GM18505 (cell line): Measurements from ENCODE around the gene RAPGEF1.
"Not testable (repeated sequence)": the region's sequence is repeated elsewhere in the genome, so short reads cannot be mapped to it uniquely, and the experiment has no call there.

Source experiments
- ATAC-seq: cut with Tn5 transposase; IDR thresholded peaks from one replicate; pipeline ENCODE4 v1.9.1; 2021; ENCODE audit not compliant: unreplicated experiment
- POLR2A ChIP-seq: IDR thresholded peaks from 4 replicates; pipeline ENCODE4 v1.6.1; 2011; ENCODE audit warnings: borderline replicate concordance; ENCODE audit not compliant: insufficient read depth, insufficient read length; ENCODE audit errors: extremely low read depth

Gene RAPGEF1

DNA sequence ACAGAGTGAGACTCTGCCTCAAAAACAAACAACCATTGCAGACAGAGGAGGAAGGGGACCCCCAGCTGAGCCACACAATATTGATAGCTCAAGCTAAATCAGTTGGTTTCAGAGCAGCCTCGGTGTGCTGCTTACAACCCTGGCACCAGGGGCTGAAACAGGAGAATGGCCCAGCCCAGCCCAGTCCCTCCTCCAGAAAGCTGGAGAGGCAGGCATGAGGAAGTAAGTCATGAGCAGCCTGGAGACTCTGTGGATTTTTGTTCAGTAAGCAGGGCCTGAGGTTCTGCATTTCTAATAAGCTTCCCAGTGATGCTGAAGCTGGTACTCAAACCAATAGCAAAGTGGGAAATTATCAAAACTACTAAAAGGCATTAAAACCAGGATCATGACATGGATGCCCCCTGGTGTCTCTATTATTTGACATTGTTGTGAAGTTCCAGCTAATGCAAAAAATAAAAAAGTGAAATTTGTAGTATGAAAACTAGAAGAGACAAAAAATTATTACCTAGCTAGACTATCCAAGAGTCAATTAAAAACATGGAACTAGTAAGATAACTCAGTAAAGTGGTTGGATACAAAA lies 180.4 kb downstream of the RAPGEF1 start:
- no peak for ATAC-seq
- TF ChIP-seq POLR2A = no peak

DNA sequence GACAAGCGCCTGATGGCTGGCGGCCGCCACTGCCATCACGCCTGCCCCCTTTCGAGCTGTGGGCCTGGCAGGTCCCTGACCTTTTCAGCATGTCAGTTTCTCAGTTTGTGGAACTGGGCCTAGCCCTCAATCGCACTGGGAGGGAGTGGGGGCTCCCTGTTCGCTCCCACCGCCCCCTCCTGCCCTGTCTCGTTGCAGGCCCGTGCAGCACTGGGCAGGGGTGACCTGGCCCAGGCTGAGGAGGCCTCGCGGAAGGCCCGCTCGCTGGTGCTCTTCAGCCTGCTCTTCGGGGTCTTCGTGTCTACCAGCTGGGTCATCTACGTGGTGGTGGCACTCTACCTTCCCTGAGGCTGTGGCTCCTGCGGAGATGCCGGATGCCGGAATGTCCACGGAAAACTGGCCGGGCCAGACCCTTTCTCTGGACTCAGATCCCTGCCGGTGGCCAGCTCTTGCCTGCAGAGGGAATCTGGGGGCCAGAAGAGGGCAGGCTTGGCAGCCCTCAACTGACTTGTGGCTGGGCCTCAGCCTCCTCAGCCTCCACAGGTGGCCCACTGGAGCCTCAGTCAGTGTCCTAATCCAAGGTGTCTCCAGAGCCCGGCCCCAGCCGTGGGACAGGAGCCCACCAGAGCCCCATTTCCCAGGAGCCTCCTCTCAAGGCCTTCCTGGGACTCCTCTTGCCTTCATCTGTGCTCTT lies 181.9 kb downstream of the RAPGEF1 start:
- ATAC-seq = no peak
- TF ChIP-seq POLR2A = no peak

DNA sequence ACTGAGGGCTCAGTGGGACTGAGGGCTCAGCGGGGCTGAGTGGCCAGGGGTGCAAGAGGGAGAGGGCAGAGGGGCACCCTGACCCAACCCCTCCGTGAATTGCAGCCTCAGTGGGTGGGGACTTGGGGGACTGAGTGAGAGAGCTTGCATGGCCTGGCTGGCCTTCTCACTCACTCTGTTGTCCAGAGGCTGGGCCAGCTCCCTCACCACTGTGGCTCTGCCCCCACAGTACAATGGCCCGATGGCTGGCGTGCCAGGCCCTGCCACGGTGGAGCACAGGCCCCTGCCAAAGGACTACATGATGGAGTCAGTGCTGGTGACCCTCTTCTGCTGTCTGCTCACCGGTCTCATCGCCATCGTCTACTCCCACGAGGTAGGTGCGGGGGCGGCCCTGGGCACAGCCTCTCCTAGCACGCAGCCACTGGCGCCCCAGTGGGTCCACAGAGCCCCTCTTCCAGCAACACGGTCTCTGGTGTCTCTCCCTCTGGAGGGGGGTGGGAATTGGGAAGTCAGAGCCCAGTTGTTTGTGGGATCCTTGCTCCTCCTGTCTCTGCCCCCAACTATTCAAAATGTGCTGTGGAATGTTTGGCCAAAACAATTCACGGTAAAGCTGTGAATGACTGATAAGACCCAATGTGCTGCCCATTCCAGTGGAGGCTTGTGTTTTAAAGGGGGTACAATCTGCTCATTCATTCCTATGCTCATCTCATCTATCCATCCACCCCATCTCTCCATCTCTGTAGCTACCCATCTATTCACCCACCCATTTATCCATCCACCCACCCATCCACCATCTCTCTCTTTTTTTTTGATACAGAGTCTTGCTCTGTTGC lies 183.8 kb downstream of the RAPGEF1 start:
- no peak for TF ChIP-seq POLR2A
- ATAC-seq = no peak

DNA sequence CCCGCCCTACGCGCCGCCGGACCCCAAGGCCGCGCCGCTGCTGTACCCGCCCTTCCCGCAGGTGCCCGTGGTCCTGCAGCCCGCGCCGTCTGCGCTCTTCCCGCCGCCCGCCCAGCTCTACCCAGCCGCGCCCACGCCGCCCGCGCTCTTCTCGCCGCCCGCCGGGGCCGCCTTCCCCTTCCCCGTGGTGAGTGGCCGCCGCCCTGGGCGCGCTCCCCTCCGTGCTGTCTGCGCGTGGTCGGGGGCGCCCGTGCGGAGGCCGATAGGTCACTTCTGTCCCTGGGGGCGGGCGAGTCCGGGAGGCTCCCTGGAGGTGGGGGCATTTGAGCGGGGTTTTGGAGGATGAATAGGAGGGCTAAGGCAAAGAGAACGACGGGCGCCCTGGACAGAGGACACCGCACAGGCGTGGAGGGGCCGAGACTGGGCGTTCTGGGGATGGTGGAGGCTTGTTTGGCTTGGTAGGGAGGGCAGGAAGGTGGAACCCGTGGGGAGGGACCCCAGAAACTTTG lies 185.0 kb downstream of the RAPGEF1 start:
- no peak for ATAC-seq
- no peak for TF ChIP-seq POLR2A

DNA sequence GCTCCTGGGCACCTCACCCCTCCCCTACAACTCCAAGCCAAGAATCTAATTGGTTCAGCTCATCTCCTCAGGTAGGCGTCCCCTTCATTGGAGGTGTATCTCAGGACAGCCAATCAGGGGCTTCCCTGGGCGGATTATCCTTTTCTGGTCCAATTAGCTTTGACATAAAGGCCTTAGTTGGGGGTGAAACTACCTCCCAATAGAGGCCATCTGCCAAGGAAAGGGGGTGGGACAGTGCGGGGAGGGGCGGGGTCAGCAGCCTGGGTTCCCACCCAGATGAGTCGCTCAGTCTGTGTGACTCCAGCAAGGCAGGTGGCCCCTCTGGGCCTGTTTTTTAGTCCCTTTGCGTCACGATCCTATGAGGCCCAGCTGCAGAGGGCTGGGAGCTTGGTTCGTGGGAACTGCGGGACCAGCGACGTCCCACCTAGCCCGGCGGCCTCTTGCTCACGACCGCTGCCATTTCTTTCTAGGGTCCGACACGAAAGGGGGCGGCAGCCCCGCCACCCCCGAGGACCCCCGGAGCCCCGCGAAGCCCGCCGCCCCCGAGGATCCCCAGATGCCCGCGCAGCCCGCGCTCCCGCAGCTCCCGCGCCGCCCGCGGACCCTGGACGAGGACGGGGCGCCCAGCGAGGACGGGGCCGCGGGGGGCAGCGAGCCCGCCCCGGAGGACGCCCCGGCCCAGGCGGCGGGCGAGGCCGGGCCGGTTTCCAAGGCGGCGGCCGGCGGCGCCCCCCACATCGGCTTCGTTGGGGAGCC lies 185.6 kb downstream of the RAPGEF1 start:
- no peak for ATAC-seq
- TF ChIP-seq POLR2A = no peak

DNA sequence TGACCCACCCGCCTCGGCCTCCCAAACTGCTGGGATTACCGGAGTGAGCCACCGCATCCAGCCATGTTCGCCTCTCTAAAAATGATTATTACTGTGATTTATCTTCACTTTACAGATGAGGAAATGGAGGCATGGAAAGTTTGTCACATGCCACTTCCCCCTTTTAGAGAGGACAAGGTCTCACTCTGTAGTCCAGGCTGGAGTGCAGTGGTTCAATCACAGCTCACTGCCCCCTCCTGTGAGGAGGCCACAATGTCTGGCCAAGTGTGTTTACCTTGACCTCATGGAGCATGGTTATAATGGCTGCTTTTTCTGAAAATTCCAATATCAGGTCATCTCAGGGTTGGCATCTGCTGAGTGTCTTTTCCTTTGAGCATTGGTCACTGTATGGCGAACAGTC lies 187.8 kb downstream of the RAPGEF1 start:
- no peak for TF ChIP-seq POLR2A
- ATAC-seq = no peak

DNA sequence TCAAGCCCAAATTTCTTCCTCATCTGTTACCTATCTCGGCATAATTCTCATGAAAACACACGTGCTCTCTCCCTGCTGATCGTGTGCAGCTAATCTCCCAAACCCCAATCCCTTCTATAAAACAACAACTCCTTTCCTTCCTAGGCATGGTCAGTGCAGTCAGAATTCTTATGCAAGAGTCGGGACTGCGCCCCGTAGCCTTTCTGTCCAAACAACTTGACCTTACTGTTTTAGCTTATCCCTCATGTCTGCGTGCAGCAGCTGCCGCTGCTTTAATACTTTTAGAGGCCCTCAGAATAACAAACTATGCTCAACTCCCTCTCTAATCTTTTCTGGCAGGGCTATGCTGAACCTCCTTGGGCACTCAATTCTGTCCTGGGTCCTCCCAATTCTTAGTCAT lies 189.4 kb downstream of the RAPGEF1 start:
- not testable (repeated sequence) for ATAC-seq

DNA sequence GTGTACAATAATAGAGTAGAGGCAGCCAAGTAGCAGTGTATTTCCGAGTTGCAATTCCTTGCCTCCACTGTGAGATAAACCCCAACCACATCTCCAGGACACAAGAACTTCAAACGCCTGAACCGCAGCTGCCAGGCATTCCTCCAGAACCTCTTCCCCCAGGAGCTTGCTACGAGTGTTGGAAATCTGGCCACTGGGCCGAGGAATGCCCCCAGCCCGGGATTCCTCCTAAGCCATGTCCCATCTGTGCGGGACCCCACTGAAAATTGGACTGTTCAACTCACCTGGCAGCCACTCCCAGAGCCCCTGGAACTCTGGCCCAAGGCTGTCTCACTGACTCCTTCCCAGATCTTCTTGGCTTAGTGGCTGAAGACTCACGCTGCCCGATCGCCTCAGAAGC lies 190.7 kb downstream of the RAPGEF1 start:
- ATAC-seq = not testable (repeated sequence)

DNA sequence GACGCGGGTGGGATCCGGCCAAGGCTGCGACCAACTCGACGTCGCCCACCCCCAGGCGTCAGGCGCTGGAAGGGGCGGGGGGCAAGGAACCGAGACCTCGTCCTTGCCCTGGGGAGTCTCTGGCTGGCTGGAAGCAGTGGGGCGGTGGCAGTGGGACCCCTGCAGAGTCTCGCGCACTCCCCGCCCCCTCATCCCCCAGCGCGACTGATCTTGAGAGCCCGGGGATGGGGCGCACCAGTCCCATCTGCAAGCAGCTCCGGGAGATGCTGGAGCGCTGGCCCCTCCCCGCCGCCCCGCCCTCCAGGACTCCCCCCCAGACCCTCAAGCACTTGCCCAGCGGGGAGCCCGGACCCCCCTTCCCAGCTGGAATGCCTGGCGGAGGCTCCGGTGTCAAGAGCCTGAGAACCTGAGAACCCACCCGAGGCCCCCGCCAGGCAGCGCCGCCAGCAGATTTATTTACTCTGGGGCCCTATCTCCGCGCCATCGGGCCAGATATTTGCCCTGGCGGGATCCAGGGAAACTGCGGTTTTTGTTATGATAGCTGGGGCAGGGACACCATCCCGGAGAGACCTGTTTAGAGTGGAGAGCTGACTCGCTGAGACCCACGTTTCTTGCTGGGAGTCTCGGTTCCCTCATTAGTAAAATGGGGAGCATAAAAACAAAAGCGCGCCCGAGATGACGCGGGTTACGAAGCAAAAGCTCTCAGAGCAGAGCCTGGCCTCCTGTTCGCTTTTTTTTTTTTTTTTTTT lies 193.4 kb downstream of the RAPGEF1 start:
- no peak for ATAC-seq
- TF ChIP-seq POLR2A = no peak

DNA sequence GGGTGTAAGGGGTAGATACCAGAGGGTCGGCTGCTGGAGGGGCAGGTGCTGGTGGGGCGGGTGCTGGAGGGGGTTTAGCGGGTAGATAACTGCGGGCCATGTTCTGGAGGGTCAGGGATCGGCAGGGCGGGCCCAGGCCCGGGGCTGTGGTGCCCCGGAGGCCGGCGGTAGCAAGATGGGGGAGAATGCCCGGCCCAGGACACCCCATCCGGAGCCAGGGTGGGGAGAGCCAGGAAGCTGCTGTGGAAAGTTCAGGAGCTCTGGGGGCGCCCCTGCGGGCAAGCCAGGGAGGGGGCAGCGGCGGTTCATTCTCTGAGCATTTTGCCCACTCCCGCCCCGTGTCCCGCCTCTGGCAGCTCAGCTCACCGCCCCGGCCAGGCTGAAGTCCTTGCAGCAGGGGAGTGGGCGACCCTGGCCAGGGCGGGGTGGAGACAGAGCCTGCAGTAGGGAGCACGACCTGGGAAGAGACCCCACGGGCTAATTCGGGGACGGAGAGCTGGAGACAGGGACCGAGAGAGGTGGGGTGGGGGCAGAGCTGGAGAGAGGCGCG lies 194.0 kb downstream of the RAPGEF1 start:
- no peak for ATAC-seq
- TF ChIP-seq POLR2A = no peak

DNA sequence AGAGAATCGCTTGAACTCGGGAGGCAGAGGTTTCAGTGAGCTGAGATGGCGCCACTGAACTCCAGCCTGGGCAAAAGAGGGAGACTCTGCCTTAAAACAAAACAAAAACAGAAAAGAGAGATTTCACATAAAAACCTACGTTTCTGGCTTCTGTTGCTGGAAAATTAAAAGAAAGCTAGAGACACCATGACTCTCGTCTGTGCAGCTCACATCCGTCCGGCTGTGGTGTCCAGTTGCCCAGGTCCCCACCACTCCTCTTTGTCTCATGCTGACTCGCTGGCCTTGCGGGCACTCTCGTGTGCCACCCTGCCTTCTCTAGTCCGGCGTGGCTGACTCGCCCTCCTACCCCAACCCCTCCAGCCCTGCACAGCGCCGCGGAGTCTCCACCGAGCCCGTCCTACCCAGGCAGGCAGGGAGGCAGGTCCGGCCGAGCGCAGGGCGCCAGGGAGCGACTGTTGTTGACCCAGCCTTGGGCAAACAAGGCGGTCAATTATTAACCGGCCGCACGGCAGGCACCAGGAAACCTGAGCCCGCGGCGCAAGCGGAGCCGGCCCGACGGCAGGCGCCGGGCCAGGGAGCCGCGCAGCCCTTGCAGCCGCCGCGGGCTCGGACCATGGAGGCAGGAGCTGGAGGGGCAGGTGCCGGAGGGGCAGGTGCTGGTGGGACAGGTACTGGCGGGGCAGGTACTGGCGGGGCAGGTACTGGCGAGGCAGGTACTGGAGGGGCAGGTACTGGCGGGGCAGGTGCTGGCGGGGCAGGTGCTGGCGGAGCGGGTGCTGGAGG lies 194.7 kb downstream of the RAPGEF1 start, which contains the start of gene PRRT1B:
PRRT1B (plus strand) TSS at position 521 of the 783 bp plus-strand sequence; CDS start at position 614, 93 bp downstream.
- ATAC-seq = no peak

DNA sequence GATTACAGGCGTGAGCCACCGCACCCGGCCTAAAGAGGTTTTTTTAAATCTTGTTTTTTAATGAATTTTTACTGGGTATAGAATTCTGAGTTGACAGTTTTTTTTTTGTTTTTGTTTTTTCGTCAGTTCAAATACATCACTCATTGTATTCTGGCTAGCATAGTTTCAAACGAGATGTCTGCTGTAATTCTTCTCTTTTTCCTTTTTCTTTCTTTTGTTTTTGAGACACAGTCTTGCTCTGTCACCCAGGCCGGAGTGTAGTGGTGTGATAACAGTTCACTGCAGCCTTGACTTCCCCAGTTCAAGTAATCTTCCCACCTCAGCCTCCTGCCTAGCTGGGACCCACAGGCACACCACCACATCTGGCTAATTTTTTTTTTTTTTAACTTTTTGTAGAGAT lies 196.7 kb downstream of the RAPGEF1 start:
- no peak for ATAC-seq
- no peak for TF ChIP-seq POLR2A

More for the DNA sequence above, 194.7 kb downstream of the RAPGEF1 start, which contains the start of gene PRRT1B:
- TF ChIP-seq POLR2A = no peak
